Activated CD4-positive, alpha-beta T cell treated with anti-CD3 and anti-CD28 coated beads, Interleukin-2, Interleukin-6, amounts not matched to agents 100 ng/mL and 50 ng/mL, durations not matched to agents 16 hours and 8 hours (primary cell): ENCODE data around the gene MAD2L2.

ENCODE experiments used
- DNase-seq: peaks from one replicate; pipeline ENCODE4 v3.0.0-alpha.2; 2020

The MAD2L2 gene

DNA sequence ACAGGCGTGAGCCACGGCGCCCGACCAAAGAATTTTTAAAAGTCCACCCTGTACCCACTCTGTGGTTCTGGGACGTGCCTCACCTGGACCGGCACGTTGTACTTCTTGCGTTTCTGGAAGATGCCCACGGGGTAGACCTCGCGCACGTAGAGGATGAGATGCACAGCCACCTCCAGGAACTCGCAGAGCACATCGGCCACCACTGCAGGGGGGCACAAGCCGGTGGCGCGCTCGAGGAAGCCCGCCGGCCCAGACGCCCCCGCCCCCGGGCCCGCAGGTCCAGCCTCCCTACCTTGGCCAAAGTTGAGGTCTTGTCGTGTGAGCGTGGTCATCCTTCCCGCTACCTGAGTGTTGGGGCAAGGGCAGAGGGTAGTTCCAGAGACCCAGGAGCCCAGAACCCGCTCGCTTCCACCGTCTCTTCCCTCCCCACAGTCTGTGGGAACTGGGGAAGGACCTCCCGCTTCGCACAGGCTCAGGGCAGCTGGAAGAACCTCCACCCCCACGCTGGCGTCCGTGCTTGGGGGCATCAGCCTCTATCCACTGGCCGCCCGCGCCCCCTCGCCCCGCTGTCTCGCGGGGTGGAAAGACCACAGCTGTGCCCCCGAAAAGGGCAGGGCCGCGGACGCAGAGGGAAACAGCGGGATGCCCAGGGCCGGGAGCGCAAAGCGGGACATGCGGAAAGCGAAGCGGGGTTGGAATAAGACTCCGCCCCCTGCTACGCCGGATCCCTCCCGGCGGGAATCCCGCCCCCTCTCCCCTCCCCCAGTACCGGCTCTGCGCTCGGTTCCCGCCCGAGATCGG lies 478 bp downstream of the MAD2L2 start:
- DNase-seq: no peak

GRCh38 chr1:11678442-11678841 lies 2.5 kb downstream of the MAD2L2 start:
- no peak for DNase-seq

DNA sequence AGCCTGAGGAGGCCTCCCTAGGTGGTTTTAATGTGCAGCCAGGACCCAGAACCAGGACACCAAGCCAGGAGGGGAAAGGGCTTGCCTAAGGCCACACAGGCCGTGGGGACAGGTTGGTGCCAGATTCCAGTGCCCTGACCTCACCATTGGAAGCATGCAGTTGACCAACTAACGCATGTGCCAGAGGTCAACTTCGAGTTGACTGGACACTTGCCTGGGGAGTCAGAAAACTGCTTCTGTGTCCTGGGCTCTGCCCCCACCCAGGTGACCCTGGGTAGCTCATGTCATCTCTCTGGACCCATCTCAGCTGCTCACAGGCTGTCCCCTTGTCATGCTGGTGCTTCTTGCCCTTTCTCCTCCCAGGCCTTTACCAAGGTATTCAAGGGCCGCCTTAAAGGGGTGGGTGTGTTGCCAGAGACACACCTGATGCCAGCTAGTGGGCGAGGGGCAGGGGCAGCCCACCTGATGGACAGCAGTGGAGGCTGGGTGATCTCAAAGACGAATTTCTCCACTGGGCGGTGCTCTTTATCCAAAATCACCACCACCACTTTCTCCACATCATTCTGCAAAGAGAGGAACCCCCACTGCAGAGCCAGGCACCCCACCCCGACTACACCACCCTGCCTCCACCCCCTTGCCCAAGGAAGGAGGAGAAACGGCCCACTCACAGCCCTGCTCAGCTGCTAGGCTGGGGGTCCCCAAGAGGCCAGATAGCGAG lies 4.4 kb downstream of the MAD2L2 start:
- DNase-seq: no peak

DNA sequence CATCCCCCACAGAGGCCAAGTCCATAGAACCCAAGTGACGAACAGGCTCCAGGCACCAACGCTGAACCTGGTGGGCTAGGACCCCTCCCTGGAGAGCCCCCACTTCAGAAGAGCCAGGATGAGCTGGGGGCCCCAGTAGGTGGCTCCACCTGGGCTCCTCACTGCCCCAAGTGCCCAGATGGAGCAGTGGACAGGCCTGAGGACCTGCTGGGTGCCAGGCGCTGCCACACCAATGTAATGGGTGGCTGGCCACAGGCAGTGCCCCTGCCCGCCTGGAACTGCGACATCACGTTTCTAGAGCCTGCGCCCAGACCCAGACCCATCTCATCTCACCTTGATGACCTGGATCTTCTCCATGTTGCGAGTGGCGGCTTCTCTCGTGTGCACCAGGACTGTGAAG lies 5.6 kb downstream of the MAD2L2 start:
- no peak for DNase-seq

DNA sequence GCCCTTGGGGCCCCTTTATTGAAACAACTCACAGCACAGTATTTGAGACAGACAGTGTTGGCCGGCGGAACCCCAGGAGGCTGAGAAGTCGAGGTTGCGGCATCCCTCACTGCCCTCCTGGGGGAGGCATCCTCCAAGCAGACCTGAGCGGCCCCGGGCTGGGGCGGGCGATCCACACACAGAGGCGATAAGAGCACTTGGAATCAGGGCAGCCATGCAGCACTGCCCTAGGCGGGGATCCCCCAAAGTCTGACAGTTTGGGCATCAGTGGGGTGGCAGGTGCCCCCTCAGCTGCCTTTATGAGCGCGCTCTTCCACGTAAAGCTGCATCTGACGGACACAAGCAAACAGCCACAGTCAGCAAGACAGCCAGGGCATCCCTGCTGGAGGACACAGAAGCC lies 6.5 kb downstream of the MAD2L2 start:
- DNase-seq: no peak

- DNase-seq: no peak
These were observed 7.7 kb downstream of the MAD2L2 start for GRCh38 chr1:11673089-11673769.

- no peak for DNase-seq
These were observed 9.2 kb downstream of the MAD2L2 start for GRCh38 chr1:11671544-11672286.

- DNase-seq: no peak
These were observed 9.8 kb downstream of the MAD2L2 start for GRCh38 chr1:11671205-11671543.

DNA sequence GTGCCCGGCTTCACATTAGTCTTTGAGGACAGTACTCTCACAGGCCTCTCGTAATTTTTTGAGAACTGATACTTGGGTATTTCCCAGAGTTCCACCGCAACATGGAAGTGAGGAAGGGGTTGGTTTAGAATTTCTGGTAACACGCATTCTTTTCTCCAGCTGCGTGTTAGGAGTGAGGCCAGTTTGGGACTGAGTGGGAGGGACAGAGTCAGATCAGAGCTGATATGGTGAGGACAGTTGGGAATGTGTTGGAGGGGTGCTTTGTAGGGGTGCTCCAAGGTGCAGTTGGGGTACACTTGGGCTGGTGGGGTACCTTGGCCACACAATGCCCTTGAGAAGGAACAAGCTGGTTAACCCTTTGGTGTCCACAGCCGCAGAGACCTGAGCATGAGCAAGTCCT lies 10.2 kb downstream of the MAD2L2 start:
- no peak for DNase-seq

GRCh38 chr1:11668516-11668915 lies 12.4 kb downstream of the MAD2L2 start:
- no peak for DNase-seq

DNA sequence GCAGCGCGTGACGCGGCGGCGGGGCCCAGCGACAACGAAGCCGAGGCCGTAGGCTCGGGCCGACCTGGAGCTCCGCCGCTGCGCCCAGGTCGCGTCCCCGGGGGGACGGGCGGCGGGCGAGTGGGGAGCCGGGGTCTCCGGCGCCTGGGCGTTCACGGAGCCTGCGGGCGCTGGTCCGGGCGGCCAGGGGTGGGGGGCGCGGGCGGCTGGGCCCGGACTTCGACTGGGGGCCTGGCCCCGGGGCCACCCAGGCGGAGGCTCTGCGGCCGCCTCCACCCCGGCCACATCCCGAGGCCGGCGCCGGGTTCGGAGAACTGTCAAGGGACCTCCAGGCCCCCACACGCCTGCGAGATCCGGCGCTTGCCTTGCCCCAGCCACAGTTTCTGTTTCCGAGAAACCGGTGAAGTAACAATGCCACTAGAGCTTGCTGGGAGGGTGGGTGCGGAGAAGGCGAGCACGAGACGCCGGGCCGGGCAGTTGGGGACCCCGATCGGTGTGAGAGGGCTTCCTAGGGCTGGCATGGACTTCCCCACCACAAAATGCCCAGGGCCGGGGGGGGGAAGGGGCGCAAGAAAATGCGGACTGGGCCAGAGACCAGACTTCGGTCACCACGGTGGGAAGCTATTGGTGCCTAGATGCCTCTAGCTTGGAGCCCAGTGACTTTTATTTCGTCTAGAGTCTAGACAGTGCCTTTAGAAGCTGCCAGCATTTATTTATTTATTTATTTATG lies 16.4 kb downstream of the MAD2L2 start:
- DNase-seq: peak; percentile 78

DNA sequence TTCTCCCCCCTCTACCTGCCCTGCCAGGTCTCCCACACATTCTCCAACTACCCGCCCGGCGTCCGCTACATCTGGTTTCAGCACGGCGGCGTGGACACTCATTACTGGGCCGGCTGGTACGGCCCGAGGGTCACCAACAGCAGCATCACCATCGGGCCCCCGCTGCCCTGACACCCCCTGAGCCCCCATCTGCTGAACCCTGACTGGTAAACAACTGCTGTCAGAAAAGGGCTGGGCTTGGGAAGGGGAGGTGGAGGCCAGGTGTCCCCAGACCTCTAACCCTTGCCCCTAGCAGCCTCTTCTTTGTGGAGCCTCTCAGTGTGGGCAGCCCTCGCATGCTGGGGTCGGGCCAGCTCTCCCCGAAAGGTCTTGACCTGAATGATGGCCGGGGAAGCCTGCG lies 19.8 kb downstream of the MAD2L2 start:
- DNase-seq: no peak

DNA sequence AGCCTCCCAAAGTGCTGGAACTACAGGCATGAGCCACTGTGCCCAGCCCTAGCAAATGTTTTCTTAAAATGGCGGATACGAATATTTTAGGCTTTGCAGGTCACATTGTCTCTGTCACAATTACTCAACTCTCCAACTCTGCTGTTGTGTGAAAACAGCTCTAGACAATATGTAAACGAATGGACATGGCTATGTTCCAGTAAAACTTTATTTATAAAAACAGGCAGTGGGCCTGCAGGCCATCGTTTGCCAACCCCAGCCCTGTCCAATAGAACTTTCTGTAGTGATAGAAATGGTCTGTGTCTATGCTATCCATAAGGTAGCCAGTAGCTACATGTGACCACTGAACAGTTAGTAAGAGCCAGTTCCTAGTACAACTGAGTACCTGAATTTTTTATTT lies 21.2 kb downstream of the MAD2L2 start:
- DNase-seq: no peak

DNA sequence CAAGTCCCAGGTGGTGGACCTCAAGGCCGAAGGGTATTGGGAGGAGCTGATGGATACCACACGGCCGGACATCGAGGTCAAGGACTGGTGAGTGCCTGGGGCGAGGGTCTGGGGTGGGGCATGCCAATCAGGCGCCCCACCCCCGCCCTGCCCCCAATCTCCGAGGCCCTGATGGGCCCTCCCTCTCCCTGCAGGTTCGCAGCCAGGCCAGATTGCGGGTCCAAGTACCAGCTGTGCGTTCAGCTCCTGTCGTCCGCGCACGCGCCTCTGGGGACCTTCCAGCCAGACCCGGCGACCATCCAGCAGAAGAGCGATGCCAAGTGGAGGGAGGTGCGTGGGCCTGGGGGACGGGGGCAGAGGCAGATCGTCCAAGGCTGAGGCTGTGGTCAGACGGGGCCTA lies 22.4 kb downstream of the MAD2L2 start:
- no peak for DNase-seq

- DNase-seq: no peak
These were observed 23.3 kb downstream of the MAD2L2 start for GRCh38 chr1:11657654-11658053.

DNA sequence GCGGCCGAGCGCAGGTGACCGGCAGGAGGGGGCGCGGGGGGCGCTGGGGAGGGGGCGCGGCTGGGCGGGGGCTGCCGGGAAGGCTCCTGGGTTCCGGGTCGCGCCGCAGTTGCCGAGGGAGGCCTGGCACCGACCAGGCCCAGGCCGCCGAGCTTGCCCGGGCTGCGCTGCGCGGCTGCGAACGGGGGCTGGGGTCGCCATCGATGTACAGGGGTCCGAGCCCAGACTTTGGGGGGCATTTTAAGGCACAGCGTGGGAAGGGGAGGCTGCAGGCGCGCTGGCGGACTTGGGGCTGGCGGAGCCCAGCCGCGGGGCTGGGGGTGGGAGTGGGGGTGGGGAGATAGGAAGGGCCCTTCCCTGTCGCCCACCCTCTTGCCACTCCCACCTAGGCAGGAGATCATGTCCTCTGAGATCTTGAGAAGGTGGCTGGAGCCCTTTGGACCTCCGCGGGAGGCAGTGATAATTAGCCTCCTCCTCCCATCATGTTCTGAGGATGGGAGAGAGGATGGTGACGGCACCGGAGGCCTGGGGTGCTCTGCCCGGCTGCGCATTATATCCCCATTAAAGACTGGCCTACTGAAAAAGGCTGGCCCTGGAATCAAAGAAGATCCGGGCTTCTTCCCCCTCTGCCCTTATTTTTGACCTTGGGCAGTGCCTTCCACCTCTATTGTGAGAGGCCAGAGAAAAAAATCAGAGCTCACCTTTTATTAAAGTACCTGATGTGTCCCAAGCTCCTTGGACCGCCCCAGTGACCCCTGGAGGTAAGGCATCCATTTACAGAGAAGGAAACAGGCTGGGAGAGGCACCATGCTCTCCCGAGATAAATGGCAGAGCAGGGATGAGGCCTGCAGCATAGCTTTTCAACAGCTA lies 25.8 kb downstream of the MAD2L2 start:
- no peak for DNase-seq

- DNase-seq: peak; percentile 46
These were observed 26.6 kb downstream of the MAD2L2 start, which contains the start of the genes FBXO2 and FBXO44 for GRCh38 chr1:11654137-11654938. FBXO2 (minus strand) TSS chr1:11654429; CDS start chr1:11654340, 89 bp downstream. FBXO44 (plus strand) TSS chr1:11654877; CDS start chr1:11655836, 959 bp downstream.

GRCh38 chr1:11653861-11654136 lies 27.1 kb downstream of the MAD2L2 start:
- DNase-seq: no peak

DNA sequence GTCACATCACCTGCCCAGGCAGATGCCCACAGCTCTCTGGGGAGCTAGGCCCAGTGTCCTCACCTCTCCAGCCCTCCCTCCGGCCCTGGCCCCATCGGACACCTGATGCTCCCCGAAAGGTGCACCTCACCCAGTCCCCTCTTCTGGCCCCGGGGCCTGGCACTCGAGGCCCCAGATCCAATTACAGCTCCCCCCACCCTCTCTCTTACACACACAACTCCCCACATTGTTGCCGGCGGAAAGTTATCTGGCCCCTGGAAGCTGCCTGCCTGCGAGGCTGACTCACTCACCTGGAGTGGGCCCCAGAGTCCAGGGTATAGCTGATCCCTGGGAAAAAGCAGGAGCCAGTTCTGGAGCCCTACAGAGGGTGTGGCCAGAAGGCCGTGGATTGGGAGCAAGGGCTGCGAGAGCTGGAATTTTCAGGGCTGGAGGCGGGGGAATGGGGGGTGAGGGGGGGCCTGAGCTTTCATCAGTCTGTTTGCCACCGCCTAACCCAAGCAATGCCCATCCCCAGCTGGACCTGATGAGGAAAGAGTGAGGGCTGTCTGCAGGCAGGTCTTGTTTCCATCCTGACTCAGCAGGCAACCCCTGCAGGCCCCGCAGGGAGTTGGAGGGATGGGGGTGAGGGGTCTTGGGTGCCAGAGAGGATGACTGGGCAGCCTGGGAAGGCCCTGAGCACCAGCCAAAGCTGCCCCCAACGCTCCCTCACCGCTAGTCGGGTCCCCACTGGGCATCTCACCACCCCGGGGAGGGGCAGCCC lies 27.7 kb downstream of the MAD2L2 start:
- no peak for DNase-seq

GRCh38 chr1:11652203-11652780 lies 28.7 kb downstream of the MAD2L2 start:
- DNase-seq: no peak
